Measurements from ENCODE around the gene NRG2. TPM values are rescaled to one million over a fixed set of nuclear protein-coding genes. Genes with fewer than 3 reads are reported as not detected.

NRG2 gene
- polyA plus RNA-seq, 1 of the 3 experiments (the other 2 are of a cell fraction) = 3.7 TPM

DNA sequence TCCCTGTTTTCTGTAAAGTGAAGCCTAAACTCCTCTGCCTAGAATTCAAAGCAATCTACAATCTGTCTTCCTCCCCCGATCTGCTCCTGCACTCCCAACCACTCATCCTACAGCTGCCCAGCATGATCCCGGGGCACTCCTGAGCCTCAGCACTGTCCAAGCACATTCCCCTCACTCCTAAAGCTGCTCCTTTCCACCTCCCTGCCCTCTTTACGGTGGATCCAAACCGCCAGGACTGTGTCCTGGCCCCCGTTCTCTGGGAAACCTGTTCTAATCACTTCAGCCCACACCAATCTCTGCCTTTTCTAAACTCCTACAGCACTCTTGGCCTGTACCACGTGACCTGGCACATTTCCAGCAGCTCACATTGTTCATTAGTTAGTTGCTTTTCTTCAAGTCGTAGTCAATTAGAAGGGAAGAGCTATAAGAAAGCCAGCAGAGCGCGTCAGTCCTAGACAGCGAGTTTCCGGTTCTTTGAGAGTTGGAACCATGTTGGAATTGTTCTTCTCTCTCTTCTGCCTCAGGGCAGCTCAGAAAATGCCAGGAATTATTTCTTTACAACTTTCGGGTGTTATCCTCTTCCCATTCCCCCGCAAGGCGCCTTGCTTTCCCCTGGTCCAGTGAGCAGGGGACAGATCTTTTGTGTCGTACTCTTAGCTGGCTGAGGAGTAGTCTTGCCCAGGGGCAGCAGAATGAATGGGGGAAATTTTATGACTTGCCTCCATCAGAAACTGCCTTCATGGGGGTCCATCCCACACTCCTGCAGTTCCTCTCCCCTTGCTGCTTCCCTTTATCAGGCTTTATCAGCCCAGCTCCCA, 60.7 kb downstream of the NRG2 start (continued):
- TF ChIP-seq, protein P1, sequence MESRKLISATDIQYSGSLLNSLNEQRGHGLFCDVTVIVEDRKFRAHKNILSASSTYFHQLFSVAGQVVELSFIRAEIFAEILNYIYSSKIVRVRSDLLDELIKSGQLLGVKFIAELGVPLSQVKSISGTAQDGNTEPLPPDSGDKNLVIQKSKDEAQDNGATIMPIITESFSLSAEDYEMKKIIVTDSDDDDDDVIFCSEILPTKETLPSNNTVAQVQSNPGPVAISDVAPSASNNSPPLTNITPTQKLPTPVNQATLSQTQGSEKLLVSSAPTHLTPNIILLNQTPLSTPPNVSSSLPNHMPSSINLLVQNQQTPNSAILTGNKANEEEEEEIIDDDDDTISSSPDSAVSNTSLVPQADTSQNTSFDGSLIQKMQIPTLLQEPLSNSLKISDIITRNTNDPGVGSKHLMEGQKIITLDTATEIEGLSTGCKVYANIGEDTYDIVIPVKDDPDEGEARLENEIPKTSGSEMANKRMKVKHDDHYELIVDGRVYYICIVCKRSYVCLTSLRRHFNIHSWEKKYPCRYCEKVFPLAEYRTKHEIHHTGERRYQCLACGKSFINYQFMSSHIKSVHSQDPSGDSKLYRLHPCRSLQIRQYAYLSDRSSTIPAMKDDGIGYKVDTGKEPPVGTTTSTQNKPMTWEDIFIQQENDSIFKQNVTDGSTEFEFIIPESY (IDR thresholded peaks at IDR 0.05; ENCODE audit: borderline replicate concordance, low read depth) = no peak
- TF ChIP-seq, protein P2, sequence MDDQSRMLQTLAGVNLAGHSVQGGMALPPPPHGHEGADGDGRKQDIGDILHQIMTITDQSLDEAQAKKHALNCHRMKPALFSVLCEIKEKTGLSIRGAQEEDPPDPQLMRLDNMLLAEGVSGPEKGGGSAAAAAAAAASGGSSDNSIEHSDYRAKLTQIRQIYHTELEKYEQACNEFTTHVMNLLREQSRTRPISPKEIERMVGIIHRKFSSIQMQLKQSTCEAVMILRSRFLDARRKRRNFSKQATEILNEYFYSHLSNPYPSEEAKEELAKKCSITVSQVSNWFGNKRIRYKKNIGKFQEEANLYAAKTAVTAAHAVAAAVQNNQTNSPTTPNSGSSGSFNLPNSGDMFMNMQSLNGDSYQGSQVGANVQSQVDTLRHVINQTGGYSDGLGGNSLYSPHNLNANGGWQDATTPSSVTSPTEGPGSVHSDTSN (IDR thresholded peaks at IDR 0.05) = peak; percentile 93
- TF ChIP-seq ELF1 (IDR thresholded peaks at IDR 0.05) = 0 out of 2 replicates have a peak, but pooled peaks have one; percentile 21
- TF ChIP-seq, protein P3, sequence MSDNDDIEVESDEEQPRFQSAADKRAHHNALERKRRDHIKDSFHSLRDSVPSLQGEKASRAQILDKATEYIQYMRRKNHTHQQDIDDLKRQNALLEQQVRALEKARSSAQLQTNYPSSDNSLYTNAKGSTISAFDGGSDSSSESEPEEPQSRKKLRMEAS (IDR thresholded peaks at IDR 0.05; ENCODE audit: low read depth) = peak; percentile 68; the same call in 1 of the 2 replicates
- TF ChIP-seq TEAD4 (IDR thresholded peaks at IDR 0.05; ENCODE audit: borderline replicate concordance, insufficient read depth) = peak; percentile 45; the same call in 1 of the 2 replicates
- peak; percentile 27; the same call in 1 of the 2 replicates for TF ChIP-seq GABPA (IDR thresholded peaks at IDR 0.05; ENCODE audit: low read depth)
- TF ChIP-seq, protein P4, sequence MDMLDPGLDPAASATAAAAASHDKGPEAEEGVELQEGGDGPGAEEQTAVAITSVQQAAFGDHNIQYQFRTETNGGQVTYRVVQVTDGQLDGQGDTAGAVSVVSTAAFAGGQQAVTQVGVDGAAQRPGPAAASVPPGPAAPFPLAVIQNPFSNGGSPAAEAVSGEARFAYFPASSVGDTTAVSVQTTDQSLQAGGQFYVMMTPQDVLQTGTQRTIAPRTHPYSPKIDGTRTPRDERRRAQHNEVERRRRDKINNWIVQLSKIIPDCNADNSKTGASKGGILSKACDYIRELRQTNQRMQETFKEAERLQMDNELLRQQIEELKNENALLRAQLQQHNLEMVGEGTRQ (IDR thresholded peaks at IDR 0.05; ENCODE audit: borderline replicate concordance, low read depth, low read length) = peak; percentile 60
- peak; percentile 42; the same call in 1 of the 2 replicates for TF ChIP-seq FOXM1 (IDR thresholded peaks at IDR 0.05; ENCODE audit: low read depth)
- TF ChIP-seq TCF12 (IDR thresholded peaks at IDR 0.05) = peak; percentile 98
- peak; percentile 98 for TF ChIP-seq NFIC (IDR thresholded peaks at IDR 0.05; ENCODE audit: borderline replicate concordance)
- TF ChIP-seq, protein P5, sequence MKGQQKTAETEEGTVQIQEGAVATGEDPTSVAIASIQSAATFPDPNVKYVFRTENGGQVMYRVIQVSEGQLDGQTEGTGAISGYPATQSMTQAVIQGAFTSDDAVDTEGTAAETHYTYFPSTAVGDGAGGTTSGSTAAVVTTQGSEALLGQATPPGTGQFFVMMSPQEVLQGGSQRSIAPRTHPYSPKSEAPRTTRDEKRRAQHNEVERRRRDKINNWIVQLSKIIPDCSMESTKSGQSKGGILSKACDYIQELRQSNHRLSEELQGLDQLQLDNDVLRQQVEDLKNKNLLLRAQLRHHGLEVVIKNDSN (IDR thresholded peaks at IDR 0.05; ENCODE audit: borderline replicate concordance, low read depth) = peak; percentile 92
- TF ChIP-seq EP300 (IDR thresholded peaks at IDR 0.05; ENCODE audit: borderline replicate concordance in 1 of 2, low read depth in 1 of 2, low read length in 1 of 2) = peak in 1 of 2 experiments; percentile 72; a peak in 1 of 4 replicates

DNA sequence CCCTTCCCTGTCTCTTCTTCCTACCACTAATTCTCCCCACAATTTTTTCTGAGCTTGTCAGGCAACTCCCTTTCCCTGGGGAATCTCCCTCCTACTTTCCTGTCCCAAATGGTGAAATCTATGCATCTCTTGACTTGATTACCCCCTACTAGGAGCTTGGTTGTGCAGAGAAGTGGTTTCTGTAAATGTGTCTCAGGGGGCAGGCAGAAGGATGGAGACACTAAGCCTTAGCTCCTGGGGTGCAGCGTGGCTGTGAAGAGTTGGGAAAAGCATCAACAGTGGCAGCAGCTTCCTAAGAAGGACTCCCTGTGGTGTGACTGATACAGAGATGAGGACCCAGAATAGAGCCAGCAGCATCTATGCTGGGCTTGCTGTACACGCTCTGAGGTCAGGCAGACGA, 62.3 kb downstream of the NRG2 start:
- no peaks in the 10 kb centered on the region for H3K36me3 ChIP-seq (replicated peaks in 1 of 2; ENCODE audit: control insufficient read depth in 1 of 2, insufficient read depth in 2 of 2, low read length in 1 of 2)
- no peak overlapping the region for H3K9ac ChIP-seq
- no peak overlapping the region for H2AFZ ChIP-seq (ENCODE audit: low read depth)
- whole genome bisulfite sequencing (ENCODE audit: low lambda C conversion rate) = 82% methylated on average over 1 of the region's 3 CpGs
- H3K4me3 ChIP-seq (ENCODE audit: low read depth in 2 of 2, low read length in 1 of 2) = no peak overlapping the region
- DNase-seq = no peak
- H3K27me3 ChIP-seq (ENCODE audit: insufficient read depth) = no peaks in the 10 kb centered on the region
- ChIA-PET POLR2A (interaction anchor here (1.0 kb wide), 1 partner anchor 58 kb away, joined by 3 read pairs; no protein-coding TSS in a partner anchor), CTCF (interaction anchor here (0.7 to 6.2 kb wide), 6 partner anchors 11 to 194 kb away, joined by 3 to 71 read pairs (median 4); no protein-coding TSS in a partner anchor)
- no peak overlapping the region for H3K4me2 ChIP-seq
- H3K9me3 ChIP-seq = no peaks in the 10 kb centered on the region
- H3K9me2 ChIP-seq = no peaks in the 10 kb centered on the region
- H3F3A ChIP-seq (replicated peaks; ENCODE audit: insufficient read depth) = peaks cover 17% of the 10 kb centered on the region
- no peak overlapping the region for H3K27ac ChIP-seq (ENCODE audit: low read depth in 2 of 2, low read length in 1 of 2)
- H3K79me2 ChIP-seq (ENCODE audit: insufficient read depth) = no peaks in the 10 kb centered on the region
- H3K4me1 ChIP-seq (ENCODE audit: control insufficient read depth in 1 of 2, insufficient read depth in 2 of 2, low read depth in 1 of 2, low read length in 1 of 2) = peaks cover 21% of the 10 kb centered on the region in 2 experiments
- H4K20me1 ChIP-seq (ENCODE audit: insufficient read depth) = no peaks in the 10 kb centered on the region
- no peak for TF ChIP-seq GATA2 (CRISPR knock-in tag; IDR thresholded peaks at IDR 0.05)
- TF ChIP-seq, protein P3 (IDR thresholded peaks at IDR 0.05; ENCODE audit: low read depth) = no peak
- TF ChIP-seq ELF1 (IDR thresholded peaks at IDR 0.05) = no peak
- no peak for TF ChIP-seq FOXM1 (IDR thresholded peaks at IDR 0.05; ENCODE audit: low read depth)
- TF ChIP-seq MXI1 (IDR thresholded peaks at IDR 0.05; ENCODE audit: low read depth, low read length) = no peak
- TF ChIP-seq FOXJ3 (CRISPR knock-in tag; IDR thresholded peaks at IDR 0.05) = no peak
- no peak for TF ChIP-seq TCF12 (IDR thresholded peaks at IDR 0.05)
- no peak for TF ChIP-seq NRF1 (IDR thresholded peaks at IDR 0.05; ENCODE audit: low read depth, low read length)
- TF ChIP-seq FOSL2 (IDR thresholded peaks at IDR 0.05; ENCODE audit: borderline replicate concordance, low read depth) = no peak
- no peak for TF ChIP-seq YY1 (IDR thresholded peaks at IDR 0.05; ENCODE audit: low read depth)
- TF ChIP-seq TEAD4 (IDR thresholded peaks at IDR 0.05; ENCODE audit: borderline replicate concordance, insufficient read depth) = no peak
- no peak for TF ChIP-seq SIN3A (IDR thresholded peaks at IDR 0.05; ENCODE audit: borderline replicate concordance, low read depth, low read length)
- TF ChIP-seq, protein P2 (IDR thresholded peaks at IDR 0.05) = no peak
- TF ChIP-seq, protein P6, sequence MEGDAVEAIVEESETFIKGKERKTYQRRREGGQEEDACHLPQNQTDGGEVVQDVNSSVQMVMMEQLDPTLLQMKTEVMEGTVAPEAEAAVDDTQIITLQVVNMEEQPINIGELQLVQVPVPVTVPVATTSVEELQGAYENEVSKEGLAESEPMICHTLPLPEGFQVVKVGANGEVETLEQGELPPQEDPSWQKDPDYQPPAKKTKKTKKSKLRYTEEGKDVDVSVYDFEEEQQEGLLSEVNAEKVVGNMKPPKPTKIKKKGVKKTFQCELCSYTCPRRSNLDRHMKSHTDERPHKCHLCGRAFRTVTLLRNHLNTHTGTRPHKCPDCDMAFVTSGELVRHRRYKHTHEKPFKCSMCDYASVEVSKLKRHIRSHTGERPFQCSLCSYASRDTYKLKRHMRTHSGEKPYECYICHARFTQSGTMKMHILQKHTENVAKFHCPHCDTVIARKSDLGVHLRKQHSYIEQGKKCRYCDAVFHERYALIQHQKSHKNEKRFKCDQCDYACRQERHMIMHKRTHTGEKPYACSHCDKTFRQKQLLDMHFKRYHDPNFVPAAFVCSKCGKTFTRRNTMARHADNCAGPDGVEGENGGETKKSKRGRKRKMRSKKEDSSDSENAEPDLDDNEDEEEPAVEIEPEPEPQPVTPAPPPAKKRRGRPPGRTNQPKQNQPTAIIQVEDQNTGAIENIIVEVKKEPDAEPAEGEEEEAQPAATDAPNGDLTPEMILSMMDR (IDR thresholded peaks at IDR 0.05) = no peak
